SU-DHL-6 (cell line): ENCODE data around the gene LMTK3.

Experiments
- CTCF ChIP-seq: fragments of 200-600 bp; sonication (generic); IDR thresholded peaks from one replicate; pipeline ENCODE4 v1.5.1; 2017; ENCODE audit warnings: antibody characterized with exemption, mild to moderate bottlenecking, low read length, moderate library complexity; ENCODE audit not compliant: insufficient read depth, poor library complexity, severe bottlenecking
- EZH2phosphoT487 ChIP-seq: fragments of 200-600 bp; sonication (generic), shearing (Covaris generic); conservative IDR thresholded peaks from 2 replicates; pipeline ENCODE4 v1.6.1; 2018; ENCODE audit warnings: mild to moderate bottlenecking, antibody characterized with exemption, low read length, moderate library complexity, mixed read lengths

- TF ChIP-seq CTCF, result no peak
- TF ChIP-seq EZH2phosphoT487, result no peak
These were observed 49.8 kb upstream of the LMTK3 start for GRCh38 chr19:48561412-48561811.
